PFSK-1 (cell line): ENCODE results near the gene SF3A2.

ENCODE experiments used
- FOXP2 ChIP-seq: optimal IDR thresholded peaks from 2 replicates; pipeline ENCODE3; 2011; ENCODE audit warnings: borderline replicate concordance, control low read depth, inconsistent platforms; ENCODE audit not compliant: insufficient read depth; ENCODE audit errors: extremely low read length, extremely low read depth
- POLR2AphosphoS5 ChIP-seq: IDR thresholded peaks from 2 replicates; pipeline ENCODE4 v1.6.1; 2012; ENCODE audit warnings: low read depth, mild to moderate bottlenecking, control low read depth, low read length, moderate library complexity
- SIN3A ChIP-seq: IDR thresholded peaks from 2 replicates; pipeline ENCODE4 v1.6.1; 2012; ENCODE audit warnings: mild to moderate bottlenecking, low read length, moderate library complexity, borderline replicate concordance; ENCODE audit not compliant: insufficient read depth
- TAF1 ChIP-seq: IDR thresholded peaks from 2 replicates; pipeline ENCODE4 v1.6.1; 2012; ENCODE audit warnings: low read length, control low read depth, borderline replicate concordance; ENCODE audit not compliant: insufficient read depth
- TF ChIP-seq, protein P1 (sequence below), 2 experiments: IDR thresholded peaks; 2 replicates each; pipeline versions ENCODE4 v1.6.1 to v1.8.0; 2011 to 2012; ENCODE audit warnings: low read depth in 2 of 2, low read length in 2 of 2, control low read depth in 1 of 2, inconsistent platforms in 1 of 2, mild to moderate bottlenecking in 1 of 2, moderate library complexity in 1 of 2; ENCODE audit not compliant: insufficient read depth in 1 of 2

Gene SF3A2

GRCh38 chr19:2249010-2249866, 12.6 kb downstream of the SF3A2 start, which contains the start of gene AMH:
AMH (plus strand) TSS chr19:2249323; CDS start chr19:2249333, 10 bp downstream.
- TF ChIP-seq SIN3A (no peak), POLR2AphosphoS5 (0 out of 2 replicates have a peak, but pooled peaks have one; percentile 33)

- TF ChIP-seq POLR2AphosphoS5 = peak; percentile 16; the same call in 1 of the 2 replicates
- TF ChIP-seq, protein P1, sequence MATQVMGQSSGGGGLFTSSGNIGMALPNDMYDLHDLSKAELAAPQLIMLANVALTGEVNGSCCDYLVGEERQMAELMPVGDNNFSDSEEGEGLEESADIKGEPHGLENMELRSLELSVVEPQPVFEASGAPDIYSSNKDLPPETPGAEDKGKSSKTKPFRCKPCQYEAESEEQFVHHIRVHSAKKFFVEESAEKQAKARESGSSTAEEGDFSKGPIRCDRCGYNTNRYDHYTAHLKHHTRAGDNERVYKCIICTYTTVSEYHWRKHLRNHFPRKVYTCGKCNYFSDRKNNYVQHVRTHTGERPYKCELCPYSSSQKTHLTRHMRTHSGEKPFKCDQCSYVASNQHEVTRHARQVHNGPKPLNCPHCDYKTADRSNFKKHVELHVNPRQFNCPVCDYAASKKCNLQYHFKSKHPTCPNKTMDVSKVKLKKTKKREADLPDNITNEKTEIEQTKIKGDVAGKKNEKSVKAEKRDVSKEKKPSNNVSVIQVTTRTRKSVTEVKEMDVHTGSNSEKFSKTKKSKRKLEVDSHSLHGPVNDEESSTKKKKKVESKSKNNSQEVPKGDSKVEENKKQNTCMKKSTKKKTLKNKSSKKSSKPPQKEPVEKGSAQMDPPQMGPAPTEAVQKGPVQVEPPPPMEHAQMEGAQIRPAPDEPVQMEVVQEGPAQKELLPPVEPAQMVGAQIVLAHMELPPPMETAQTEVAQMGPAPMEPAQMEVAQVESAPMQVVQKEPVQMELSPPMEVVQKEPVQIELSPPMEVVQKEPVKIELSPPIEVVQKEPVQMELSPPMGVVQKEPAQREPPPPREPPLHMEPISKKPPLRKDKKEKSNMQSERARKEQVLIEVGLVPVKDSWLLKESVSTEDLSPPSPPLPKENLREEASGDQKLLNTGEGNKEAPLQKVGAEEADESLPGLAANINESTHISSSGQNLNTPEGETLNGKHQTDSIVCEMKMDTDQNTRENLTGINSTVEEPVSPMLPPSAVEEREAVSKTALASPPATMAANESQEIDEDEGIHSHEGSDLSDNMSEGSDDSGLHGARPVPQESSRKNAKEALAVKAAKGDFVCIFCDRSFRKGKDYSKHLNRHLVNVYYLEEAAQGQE (IDR thresholded peaks at IDR 0.05; ENCODE audit: insufficient read depth in 1 of 2, low read depth in 2 of 2, low read length in 2 of 2) = no peak
These were observed 13.5 kb downstream of the SF3A2 start for GRCh38 chr19:2249880-2250765.

GRCh38 chr19:2250766-2251105, 14.1 kb downstream of the SF3A2 start:
- TF ChIP-seq SIN3A (no peak), FOXP2 (no peak), POLR2AphosphoS5 (no peak), TAF1 (no peak)
- TF ChIP-seq, protein P1 (IDR thresholded peaks at IDR 0.05; ENCODE audit: insufficient read depth in 1 of 2, low read depth in 2 of 2, low read length in 2 of 2) = no peak

DNA sequence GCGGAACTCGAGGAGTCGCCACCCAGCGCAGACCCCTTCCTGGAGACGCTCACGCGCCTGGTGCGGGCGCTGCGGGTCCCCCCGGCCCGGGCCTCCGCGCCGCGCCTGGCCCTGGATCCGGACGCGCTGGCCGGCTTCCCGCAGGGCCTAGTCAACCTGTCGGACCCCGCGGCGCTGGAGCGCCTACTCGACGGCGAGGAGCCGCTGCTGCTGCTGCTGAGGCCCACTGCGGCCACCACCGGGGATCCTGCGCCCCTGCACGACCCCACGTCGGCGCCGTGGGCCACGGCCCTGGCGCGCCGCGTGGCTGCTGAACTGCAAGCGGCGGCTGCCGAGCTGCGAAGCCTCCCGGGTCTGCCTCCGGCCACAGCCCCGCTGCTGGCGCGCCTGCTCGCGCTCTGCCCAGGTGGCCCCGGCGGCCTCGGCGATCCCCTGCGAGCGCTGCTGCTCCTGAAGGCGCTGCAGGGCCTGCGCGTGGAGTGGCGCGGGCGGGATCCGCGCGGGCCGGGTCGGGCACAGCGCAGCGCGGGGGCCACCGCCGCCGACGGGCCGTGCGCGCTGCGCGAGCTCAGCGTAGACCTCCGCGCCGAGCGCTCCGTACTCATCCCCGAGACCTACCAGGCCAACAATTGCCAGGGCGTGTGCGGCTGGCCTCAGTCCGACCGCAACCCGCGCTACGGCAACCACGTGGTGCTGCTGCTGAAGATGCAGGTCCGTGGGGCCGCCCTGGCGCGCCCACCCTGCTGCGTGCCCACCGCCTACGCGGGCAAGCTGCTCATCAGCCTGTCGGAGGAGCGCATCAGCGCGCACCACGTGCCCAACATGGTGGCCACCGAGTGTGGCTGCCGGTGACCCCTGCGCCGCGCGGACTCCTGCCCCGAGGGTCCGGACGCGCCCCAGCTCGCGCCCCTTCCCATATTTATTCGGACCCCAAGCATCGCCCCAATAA, 14.8 kb downstream of the SF3A2 start:
- TF ChIP-seq POLR2AphosphoS5 (no peak), TAF1 (no peak)

DNA sequence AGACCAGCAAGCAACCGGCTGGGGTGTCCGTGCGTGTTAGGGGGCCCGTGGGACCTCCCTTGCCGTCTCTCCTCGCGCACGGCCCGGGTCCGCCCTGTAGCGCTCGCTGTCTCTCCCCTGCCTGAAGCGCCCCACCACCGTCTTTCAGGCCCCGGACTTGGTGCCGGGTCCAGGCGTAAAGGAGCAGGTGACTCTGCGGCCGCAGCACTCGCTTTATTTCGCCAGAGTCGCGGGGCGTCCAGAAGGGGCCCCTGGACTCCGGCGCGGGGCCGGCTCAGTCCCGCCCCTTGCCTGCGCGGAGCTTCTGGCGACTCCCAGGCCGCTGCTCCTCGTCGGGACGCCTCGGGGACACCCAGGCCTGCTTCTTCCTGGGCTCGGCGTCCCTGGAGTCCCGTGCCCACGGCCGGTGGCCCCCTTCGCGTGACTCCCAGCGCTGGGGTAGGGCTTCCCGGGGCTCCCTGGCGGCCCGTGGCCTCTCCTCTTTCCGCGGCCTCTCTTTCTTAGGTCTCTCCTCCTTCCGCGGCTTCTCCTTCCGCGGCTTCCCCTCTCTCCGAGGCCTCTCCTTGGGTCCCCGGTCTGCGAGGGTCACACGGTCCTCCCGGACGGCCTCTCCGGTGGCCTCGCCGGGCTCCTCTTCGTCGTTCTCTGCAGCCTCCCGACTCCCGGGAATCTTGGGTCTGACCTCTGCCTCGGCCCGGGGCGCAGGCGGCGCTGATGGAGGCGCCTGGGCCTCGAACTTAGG, 15.6 kb downstream of the SF3A2 start:
- TF ChIP-seq POLR2AphosphoS5 (no peak), SIN3A (no peak), TAF1 (no peak), FOXP2 (no peak)
- TF ChIP-seq, protein P1 (IDR thresholded peaks at IDR 0.05; ENCODE audit: insufficient read depth in 1 of 2, low read depth in 2 of 2, low read length in 2 of 2) = no peak
